ENCODE results near the gene CDH6.

- TF ChIP-seq RAD21 (IDR thresholded peaks at IDR 0.05; ENCODE audit: low read depth) = no peak
- TF ChIP-seq EGR1 (IDR thresholded peaks at IDR 0.05) = no peak
- no peak for TF ChIP-seq TCF12 (IDR thresholded peaks at IDR 0.05; ENCODE audit: low read depth)
- TF ChIP-seq CREB1 (IDR thresholded peaks at IDR 0.05; ENCODE audit: low read depth) = no peak
- TF ChIP-seq, protein P1, sequence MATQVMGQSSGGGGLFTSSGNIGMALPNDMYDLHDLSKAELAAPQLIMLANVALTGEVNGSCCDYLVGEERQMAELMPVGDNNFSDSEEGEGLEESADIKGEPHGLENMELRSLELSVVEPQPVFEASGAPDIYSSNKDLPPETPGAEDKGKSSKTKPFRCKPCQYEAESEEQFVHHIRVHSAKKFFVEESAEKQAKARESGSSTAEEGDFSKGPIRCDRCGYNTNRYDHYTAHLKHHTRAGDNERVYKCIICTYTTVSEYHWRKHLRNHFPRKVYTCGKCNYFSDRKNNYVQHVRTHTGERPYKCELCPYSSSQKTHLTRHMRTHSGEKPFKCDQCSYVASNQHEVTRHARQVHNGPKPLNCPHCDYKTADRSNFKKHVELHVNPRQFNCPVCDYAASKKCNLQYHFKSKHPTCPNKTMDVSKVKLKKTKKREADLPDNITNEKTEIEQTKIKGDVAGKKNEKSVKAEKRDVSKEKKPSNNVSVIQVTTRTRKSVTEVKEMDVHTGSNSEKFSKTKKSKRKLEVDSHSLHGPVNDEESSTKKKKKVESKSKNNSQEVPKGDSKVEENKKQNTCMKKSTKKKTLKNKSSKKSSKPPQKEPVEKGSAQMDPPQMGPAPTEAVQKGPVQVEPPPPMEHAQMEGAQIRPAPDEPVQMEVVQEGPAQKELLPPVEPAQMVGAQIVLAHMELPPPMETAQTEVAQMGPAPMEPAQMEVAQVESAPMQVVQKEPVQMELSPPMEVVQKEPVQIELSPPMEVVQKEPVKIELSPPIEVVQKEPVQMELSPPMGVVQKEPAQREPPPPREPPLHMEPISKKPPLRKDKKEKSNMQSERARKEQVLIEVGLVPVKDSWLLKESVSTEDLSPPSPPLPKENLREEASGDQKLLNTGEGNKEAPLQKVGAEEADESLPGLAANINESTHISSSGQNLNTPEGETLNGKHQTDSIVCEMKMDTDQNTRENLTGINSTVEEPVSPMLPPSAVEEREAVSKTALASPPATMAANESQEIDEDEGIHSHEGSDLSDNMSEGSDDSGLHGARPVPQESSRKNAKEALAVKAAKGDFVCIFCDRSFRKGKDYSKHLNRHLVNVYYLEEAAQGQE (IDR thresholded peaks at IDR 0.05; ENCODE audit: low read depth) = no peak
These were observed 57.5 kb downstream of the CDH6 start for GRCh38 chr5:31251032-31251431.

Data from Ishikawa (cell line).